WTC11 (cell line): ENCODE results near the gene MAZ. TPM values are rescaled to one million over a fixed set of nuclear protein-coding genes. Genes with fewer than 3 reads are reported as not detected.

Source experiments
- ATF1 ChIP-seq: sonication (generic); formaldehyde crosslinking; IDR thresholded peaks from 2 replicates; pipeline ENCODE4 v1.8.1; 2023; ENCODE audit warnings: mild to moderate bottlenecking, moderate library complexity, missing genetic modification reagents
- ATF2 ChIP-seq: sonication (generic); formaldehyde crosslinking; IDR thresholded peaks from 2 replicates; pipeline ENCODE4 v1.8.1; 2022; ENCODE audit warnings: low read depth, missing genetic modification reagents, borderline replicate concordance
- CBFB ChIP-seq: sonication (generic); formaldehyde crosslinking; IDR thresholded peaks from 2 replicates; pipeline ENCODE4 v1.8.1; 2022; ENCODE audit warnings: mild to moderate bottlenecking, low read depth, missing genetic modification reagents
- CREB1 ChIP-seq: sonication (generic); formaldehyde crosslinking; IDR thresholded peaks from 2 replicates; pipeline ENCODE4 v1.8.0; 2023; ENCODE audit warnings: mild to moderate bottlenecking, missing genetic modification reagents
- ELF4 ChIP-seq: sonication (generic); formaldehyde crosslinking; IDR thresholded peaks from 2 replicates; pipeline ENCODE4 v1.8.1; 2022; ENCODE audit warnings: low read depth, mild to moderate bottlenecking, moderate library complexity, missing genetic modification reagents
- ESRRA ChIP-seq: sonication (generic); formaldehyde crosslinking; IDR thresholded peaks from 2 replicates; pipeline ENCODE4 v1.8.1; 2022; ENCODE audit warnings: mild to moderate bottlenecking, missing genetic modification reagents, borderline replicate concordance
- GTF2I ChIP-seq: fragments of 250-450 bp; sonication (Bioruptor Pico); conservative IDR thresholded peaks from 2 replicates; pipeline ENCODE4 v1.4.0; 2021; ENCODE audit warnings: mild to moderate bottlenecking
- HMGXB4 ChIP-seq: sonication (generic); formaldehyde crosslinking; IDR thresholded peaks from 2 replicates; pipeline ENCODE4 v1.8.1; 2023; ENCODE audit warnings: mild to moderate bottlenecking, moderate library complexity, missing genetic modification reagents
- NR3C1 ChIP-seq: sonication (generic); formaldehyde crosslinking; conservative IDR thresholded peaks from 2 replicates; pipeline ENCODE4 v1.8.1; 2023; ENCODE audit warnings: low read depth, mild to moderate bottlenecking, missing genetic modification reagents
- SOX15 ChIP-seq: fragments of 250-450 bp; sonication (Bioruptor Pico); IDR thresholded peaks from 2 replicates; pipeline ENCODE4 v1.9.0; 2021; ENCODE audit warnings: mild to moderate bottlenecking
- SP1 ChIP-seq: sonication (generic); formaldehyde crosslinking; conservative IDR thresholded peaks from 2 replicates; pipeline ENCODE4 v1.8.1; 2022; ENCODE audit warnings: missing genetic modification reagents
- TEAD1 ChIP-seq: sonication (generic); formaldehyde crosslinking; IDR thresholded peaks from 2 replicates; pipeline ENCODE4 v1.8.0; 2022; ENCODE audit warnings: mild to moderate bottlenecking, missing genetic modification reagents
- TEAD4 ChIP-seq: sonication (generic); formaldehyde crosslinking; IDR thresholded peaks from 2 replicates; pipeline ENCODE4 v1.8.0; 2022; ENCODE audit warnings: mild to moderate bottlenecking, missing genetic modification reagents
- TP53 ChIP-seq: sonication (generic); formaldehyde crosslinking; IDR thresholded peaks from 2 replicates; pipeline ENCODE4 v1.8.1; 2023; ENCODE audit warnings: mild to moderate bottlenecking, missing genetic modification reagents
- ZNF232 ChIP-seq: sonication (generic); formaldehyde crosslinking; IDR thresholded peaks from 2 replicates; pipeline ENCODE4 v1.8.0; 2022; ENCODE audit warnings: mild to moderate bottlenecking, missing genetic modification reagents
- ZNF317 ChIP-seq: sonication (generic); formaldehyde crosslinking; IDR thresholded peaks from 2 replicates; pipeline ENCODE4 v1.8.1; 2023; ENCODE audit warnings: low read depth, mild to moderate bottlenecking, moderate library complexity, missing genetic modification reagents, borderline replicate concordance
- ZNF396 ChIP-seq: fragments of 250-450 bp; sonication (Bioruptor Pico); IDR thresholded peaks from 2 replicates; pipeline ENCODE4 v1.8.0; 2021; ENCODE audit warnings: mild to moderate bottlenecking, moderate library complexity, borderline replicate concordance
- ZNF416 ChIP-seq: fragments of 250-450 bp; sonication (Bioruptor Pico); IDR thresholded peaks from 2 replicates; pipeline ENCODE4 v1.9.0; 2021; ENCODE audit warnings: mild to moderate bottlenecking, inconsistent platforms
- total RNA-seq: library from RNA; stranded (reverse); gene quantifications from 3 replicates; pipeline ENCODE4 v1.2.3, GENCODE V29; 2021
- TF ChIP-seq, protein P1 (sequence below): sonication (generic); formaldehyde crosslinking; IDR thresholded peaks from 2 replicates; pipeline ENCODE4 v1.8.1; 2023; ENCODE audit warnings: mild to moderate bottlenecking, missing genetic modification reagents
- TF ChIP-seq, protein P2 (sequence below): sonication (generic); formaldehyde crosslinking; IDR thresholded peaks from 2 replicates; pipeline ENCODE4 v1.8.0; 2022; ENCODE audit warnings: mild to moderate bottlenecking, missing genetic modification reagents
- TF ChIP-seq, protein P3 (sequence below): sonication (generic); formaldehyde crosslinking; IDR thresholded peaks from 2 replicates; pipeline ENCODE4 v1.8.1; 2023; ENCODE audit warnings: mild to moderate bottlenecking, missing genetic modification reagents, moderate library complexity
- TF ChIP-seq, protein P4 (sequence below): sonication (generic); formaldehyde crosslinking; IDR thresholded peaks from 2 replicates; pipeline ENCODE4 v1.8.0; 2022; ENCODE audit warnings: mild to moderate bottlenecking, missing genetic modification reagents

Gene MAZ
- total RNA-seq, 1 experiment from 2014 or later: 405 TPM

DNA sequence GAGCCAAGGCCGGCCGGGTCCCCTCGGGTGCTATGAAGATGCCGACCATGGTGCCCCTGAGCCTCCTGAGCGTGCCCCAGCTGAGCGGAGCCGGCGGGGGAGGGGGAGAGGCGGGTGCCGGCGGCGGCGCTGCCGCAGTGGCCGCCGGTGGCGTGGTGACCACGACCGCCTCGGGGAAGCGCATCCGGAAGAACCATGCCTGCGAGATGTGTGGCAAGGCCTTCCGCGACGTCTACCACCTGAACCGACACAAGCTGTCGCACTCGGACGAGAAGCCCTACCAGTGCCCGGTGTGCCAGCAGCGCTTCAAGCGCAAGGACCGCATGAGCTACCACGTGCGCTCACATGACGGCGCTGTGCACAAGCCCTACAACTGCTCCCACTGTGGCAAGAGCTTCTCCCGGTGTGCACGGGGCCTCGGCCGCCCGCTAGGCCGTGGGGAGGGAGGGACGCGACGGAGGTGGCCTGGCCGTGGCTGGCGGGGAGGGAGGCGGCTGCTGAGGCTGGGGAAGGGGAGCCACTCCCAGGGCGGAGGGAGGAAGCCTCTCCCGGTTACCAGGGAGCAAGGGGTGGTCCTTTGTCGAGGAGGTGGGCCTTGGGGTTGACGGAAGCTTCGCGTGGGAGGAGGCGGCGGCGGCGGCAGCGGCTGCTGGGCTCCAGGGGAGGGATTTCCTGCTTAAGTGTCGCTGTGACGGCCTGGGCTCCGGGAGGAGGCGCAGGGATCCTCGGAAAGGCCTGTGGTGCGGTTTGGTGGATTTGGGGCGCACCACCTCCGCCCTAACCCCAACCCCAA is 1.3 kb downstream of the MAZ start (continued):
- TF ChIP-seq, protein P1, sequence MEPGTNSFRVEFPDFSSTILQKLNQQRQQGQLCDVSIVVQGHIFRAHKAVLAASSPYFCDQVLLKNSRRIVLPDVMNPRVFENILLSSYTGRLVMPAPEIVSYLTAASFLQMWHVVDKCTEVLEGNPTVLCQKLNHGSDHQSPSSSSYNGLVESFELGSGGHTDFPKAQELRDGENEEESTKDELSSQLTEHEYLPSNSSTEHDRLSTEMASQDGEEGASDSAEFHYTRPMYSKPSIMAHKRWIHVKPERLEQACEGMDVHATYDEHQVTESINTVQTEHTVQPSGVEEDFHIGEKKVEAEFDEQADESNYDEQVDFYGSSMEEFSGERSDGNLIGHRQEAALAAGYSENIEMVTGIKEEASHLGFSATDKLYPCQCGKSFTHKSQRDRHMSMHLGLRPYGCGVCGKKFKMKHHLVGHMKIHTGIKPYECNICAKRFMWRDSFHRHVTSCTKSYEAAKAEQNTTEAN: no peak; the same call in 1 of the 2 replicates
- TF ChIP-seq, protein P2, sequence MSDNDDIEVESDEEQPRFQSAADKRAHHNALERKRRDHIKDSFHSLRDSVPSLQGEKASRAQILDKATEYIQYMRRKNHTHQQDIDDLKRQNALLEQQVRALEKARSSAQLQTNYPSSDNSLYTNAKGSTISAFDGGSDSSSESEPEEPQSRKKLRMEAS (CRISPR knock-in tag): peak; percentile 97
- TF ChIP-seq ZNF232 (CRISPR knock-in tag) (peak; percentile 79; the same call in 1 of the 2 replicates), ZNF396 (CRISPR knock-in tag) (no peak), GTF2I (CRISPR knock-in tag) (no peak), NR3C1 (CRISPR knock-in tag) (no peak), ZNF416 (CRISPR knock-in tag) (no peak), ELF4 (CRISPR knock-in tag) (peak; percentile 32; the same call in 1 of the 2 replicates), HMGXB4 (CRISPR knock-in tag) (peak; percentile 80; the same call in 1 of the 2 replicates), ZNF317 (CRISPR knock-in tag) (peak; percentile 40; the same call in 1 of the 2 replicates), CBFB (no peak), CREB1 (CRISPR knock-in tag) (peak; percentile 71), TP53 (CRISPR knock-in tag) (peak; percentile 71; the same call in 1 of the 2 replicates), ESRRA (CRISPR knock-in tag) (peak; percentile 73; the same call in 1 of the 2 replicates), SOX15 (no peak), ATF1 (CRISPR knock-in tag) (no peak), TEAD4 (CRISPR knock-in tag) (no peak), TEAD1 (CRISPR knock-in tag) (peak; percentile 58; the same call in 1 of the 2 replicates), SP1 (CRISPR knock-in tag) (0 out of 2 replicates have a peak, but pooled peaks have one; percentile 10), ATF2 (no peak)
- TF ChIP-seq, protein P3, sequence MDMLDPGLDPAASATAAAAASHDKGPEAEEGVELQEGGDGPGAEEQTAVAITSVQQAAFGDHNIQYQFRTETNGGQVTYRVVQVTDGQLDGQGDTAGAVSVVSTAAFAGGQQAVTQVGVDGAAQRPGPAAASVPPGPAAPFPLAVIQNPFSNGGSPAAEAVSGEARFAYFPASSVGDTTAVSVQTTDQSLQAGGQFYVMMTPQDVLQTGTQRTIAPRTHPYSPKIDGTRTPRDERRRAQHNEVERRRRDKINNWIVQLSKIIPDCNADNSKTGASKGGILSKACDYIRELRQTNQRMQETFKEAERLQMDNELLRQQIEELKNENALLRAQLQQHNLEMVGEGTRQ (CRISPR knock-in tag): peak; percentile 67
- TF ChIP-seq, protein P4, sequence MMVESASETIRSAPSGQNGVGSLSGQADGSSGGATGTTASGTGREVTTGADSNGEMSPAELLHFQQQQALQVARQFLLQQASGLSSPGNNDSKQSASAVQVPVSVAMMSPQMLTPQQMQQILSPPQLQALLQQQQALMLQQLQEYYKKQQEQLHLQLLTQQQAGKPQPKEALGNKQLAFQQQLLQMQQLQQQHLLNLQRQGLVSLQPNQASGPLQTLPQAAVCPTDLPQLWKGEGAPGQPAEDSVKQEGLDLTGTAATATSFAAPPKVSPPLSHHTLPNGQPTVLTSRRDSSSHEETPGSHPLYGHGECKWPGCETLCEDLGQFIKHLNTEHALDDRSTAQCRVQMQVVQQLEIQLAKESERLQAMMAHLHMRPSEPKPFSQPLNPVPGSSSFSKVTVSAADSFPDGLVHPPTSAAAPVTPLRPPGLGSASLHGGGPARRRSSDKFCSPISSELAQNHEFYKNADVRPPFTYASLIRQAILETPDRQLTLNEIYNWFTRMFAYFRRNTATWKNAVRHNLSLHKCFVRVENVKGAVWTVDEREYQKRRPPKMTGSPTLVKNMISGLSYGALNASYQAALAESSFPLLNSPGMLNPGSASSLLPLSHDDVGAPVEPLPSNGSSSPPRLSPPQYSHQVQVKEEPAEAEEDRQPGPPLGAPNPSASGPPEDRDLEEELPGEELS (CRISPR knock-in tag): peak; percentile 84
